MM.1S (cell line): ENCODE data around the gene IGSF8.

ENCODE experiments used
- DNase-seq: peaks from one replicate; pipeline ENCODE4 v3.0.0-alpha.2; 2015
- H2AFZ ChIP-seq: fragments of 300-600 bp; sonication (generic); 2 replicates; pipeline ENCODE4 v1.6.0; 2016; ENCODE audit warnings: antibody characterized with exemption, low read length
- H3F3A ChIP-seq: fragments of 300-600 bp; sonication (generic); 2 replicates; pipeline ENCODE4 v1.6.1; 2016; ENCODE audit warnings: mild to moderate bottlenecking, antibody characterized with exemption, low read length, moderate library complexity, mixed read lengths; ENCODE audit not compliant: insufficient read depth
- H3K27ac ChIP-seq: fragments of 300-600 bp; sonication (generic); 2 replicates; pipeline ENCODE4 v1.5.1; 2016; ENCODE audit warnings: mild to moderate bottlenecking, low read length
- H3K27me3 ChIP-seq: fragments of 300-600 bp; sonication (generic); replicated peaks from 2 replicates; pipeline ENCODE4 v1.6.0; 2016; ENCODE audit warnings: low read length; ENCODE audit not compliant: insufficient read depth
- H3K36me3 ChIP-seq: fragments of 300-600 bp; sonication (generic); replicated peaks from 2 replicates; pipeline ENCODE4 v1.6.1; 2016; ENCODE audit warnings: mild to moderate bottlenecking, low read length, mixed read lengths; ENCODE audit not compliant: insufficient read depth
- H3K4me1 ChIP-seq: fragments of 300-600 bp; sonication (generic); 2 replicates; pipeline ENCODE4 v1.6.1; 2016; ENCODE audit warnings: low read length, mixed read lengths
- H3K4me2 ChIP-seq: fragments of 300-600 bp; sonication (generic); 2 replicates; pipeline ENCODE4 v1.6.0; 2016; ENCODE audit warnings: low read depth, low read length
- H3K4me3 ChIP-seq: fragments of 300-600 bp; sonication (generic); 2 replicates; pipeline ENCODE4 v1.5.1; 2016; ENCODE audit warnings: low read length, mixed read lengths
- H3K79me2 ChIP-seq: fragments of 300-600 bp; sonication (generic); 2 replicates; pipeline ENCODE4 v1.6.1; 2016; ENCODE audit warnings: mixed run types, low read length, mixed read lengths
- H3K9ac ChIP-seq: fragments of 300-600 bp; sonication (generic); 2 replicates; pipeline ENCODE4 v1.6.1; 2016; ENCODE audit warnings: low read length, mixed read lengths
- H3K9me2 ChIP-seq: fragments of 300-600 bp; sonication (generic); replicated peaks from 2 replicates; pipeline ENCODE4 v1.6.1; 2016; ENCODE audit warnings: mild to moderate bottlenecking, low read length, mixed read lengths; ENCODE audit not compliant: insufficient read depth
- H3K9me3 ChIP-seq: fragments of 300-600 bp; sonication (generic); replicated peaks from 2 replicates; pipeline ENCODE4 v1.6.1; 2016; ENCODE audit warnings: mild to moderate bottlenecking, low read length, mixed read lengths; ENCODE audit not compliant: insufficient read depth
- H4K20me1 ChIP-seq: fragments of 300-600 bp; sonication (generic); 2 replicates; pipeline ENCODE4 v1.6.1; 2016; ENCODE audit warnings: mild to moderate bottlenecking, low read length, moderate library complexity, mixed read lengths; ENCODE audit not compliant: insufficient read depth
- CTCF ChIP-seq: fragments of 300-600 bp; sonication (generic); IDR thresholded peaks from 2 replicates; pipeline ENCODE4 v1.5.1; 2016; ENCODE audit warnings: antibody characterized with exemption, low read length, mixed read lengths
- EZH2 ChIP-seq: fragments of 300-600 bp; sonication (generic); optimal IDR thresholded peaks from 2 replicates; pipeline ENCODE3; 2017; ENCODE audit warnings: low read depth, mild to moderate bottlenecking, antibody characterized with exemption, low read length, mixed read lengths
- EZH2phosphoT487 ChIP-seq: fragments of 300-600 bp; sonication (generic); IDR thresholded peaks from 2 replicates; pipeline ENCODE4 v1.6.1; 2018; ENCODE audit warnings: antibody characterized with exemption, low read length

The IGSF8 gene

GRCh38 chr1:160125746-160126145 is 27.3 kb upstream of the IGSF8 start:
- H3K4me3 ChIP-seq: no peak overlapping the region
- H3K9me3 ChIP-seq: no peaks in the 10 kb centered on the region
- H2AFZ ChIP-seq: no peak overlapping the region
- H3K9ac ChIP-seq: no peak overlapping the region
- H3K27me3 ChIP-seq: no peaks in the 10 kb centered on the region
- no peaks in the 10 kb centered on the region for H3F3A ChIP-seq
- H3K9me2 ChIP-seq: no peaks in the 10 kb centered on the region
- no peak for DNase-seq
- no peak for TF ChIP-seq EZH2
- TF ChIP-seq CTCF: no peak
- no peak for TF ChIP-seq EZH2phosphoT487
- H4K20me1 ChIP-seq: no peaks in the 10 kb centered on the region
- no peak overlapping the region for H3K4me2 ChIP-seq
- H3K27ac ChIP-seq: no peak overlapping the region
- no peaks in the 10 kb centered on the region for H3K36me3 ChIP-seq
- H3K4me1 ChIP-seq: no peaks in the 10 kb centered on the region
- H3K79me2 ChIP-seq: no peaks in the 10 kb centered on the region

GRCh38 chr1:160124705-160125478 is 26.5 kb upstream of the IGSF8 start:
- Histone ChIP-seq H2AFZ (no peak overlapping the region), H3K9ac (no peak overlapping the region), H3K27ac (no peak overlapping the region)

GRCh38 chr1:160123726-160124125 is 25.3 kb upstream of the IGSF8 start:
- H3K4me2 ChIP-seq: no peak overlapping the region
- TF ChIP-seq EZH2phosphoT487 (no peak), CTCF (no peak), EZH2 (no peak)
- no peak overlapping the region for H3K27ac ChIP-seq
- H3K9ac ChIP-seq: no peak overlapping the region
- H3K9me2 ChIP-seq: no peaks in the 10 kb centered on the region
- no peak overlapping the region for H2AFZ ChIP-seq
- H3K9me3 ChIP-seq: no peaks in the 10 kb centered on the region
- no peaks in the 10 kb centered on the region for H3K4me1 ChIP-seq
- H3F3A ChIP-seq: no peaks in the 10 kb centered on the region
- H3K4me3 ChIP-seq: no peak overlapping the region
- H3K27me3 ChIP-seq: no peaks in the 10 kb centered on the region
- no peaks in the 10 kb centered on the region for H4K20me1 ChIP-seq
- no peaks in the 10 kb centered on the region for H3K79me2 ChIP-seq
- H3K36me3 ChIP-seq: no peaks in the 10 kb centered on the region
- DNase-seq: no peak

More at GRCh38 chr1:160124705-160125478, 26.5 kb upstream of the IGSF8 start:
- 0 out of 2 replicates have a peak, but pooled peaks have one; percentile 2 for TF ChIP-seq CTCF
- TF ChIP-seq EZH2phosphoT487: no peak
- no peaks in the 10 kb centered on the region for H3K36me3 ChIP-seq
- H3K9me3 ChIP-seq: no peaks in the 10 kb centered on the region
- no peak overlapping the region for H3K4me2 ChIP-seq
- no peak for DNase-seq
- H4K20me1 ChIP-seq: no peaks in the 10 kb centered on the region
- no peaks in the 10 kb centered on the region for H3F3A ChIP-seq
- no peak overlapping the region for H3K4me3 ChIP-seq
- H3K27me3 ChIP-seq: no peaks in the 10 kb centered on the region
- no peaks in the 10 kb centered on the region for H3K9me2 ChIP-seq
- H3K4me1 ChIP-seq: no peaks in the 10 kb centered on the region
- no peaks in the 10 kb centered on the region for H3K79me2 ChIP-seq
